CD14-positive monocyte (primary cell): ENCODE data around the gene DYNLT1. TPM values are rescaled to one million over a fixed set of nuclear protein-coding genes. Genes with fewer than 3 reads are reported as not detected.

Experiments
- DNase-seq, 3 donors: peaks; one replicate each; pipeline ENCODE4 v3.0.0-alpha.2; 2011 to 2022
- H2AFZ ChIP-seq: 2 replicates; pipeline ENCODE4 v1.6.0; 2012; ENCODE audit warnings: mild to moderate bottlenecking, low read depth, low read length, inconsistent platforms; ENCODE audit not compliant: insufficient read depth, poor library complexity, severe bottlenecking
- H3K27ac ChIP-seq, 2 donors: 1 replicate in 1 of 2; 2 replicates in 1 of 2; pipeline ENCODE4 v1.5.1; 2012 to 2013; ENCODE audit warnings: low read length in 2 of 2, control low read depth in 1 of 2, inconsistent platforms in 1 of 2, low read depth in 1 of 2, mild to moderate bottlenecking in 1 of 2
- H3K27me3 ChIP-seq, 2 donors: one replicate each; pipeline versions ENCODE4 v1.6.0 to v1.6.1; 2011 to 2013; ENCODE audit warnings: low read length in 2 of 2; ENCODE audit not compliant: control insufficient read depth in 2 of 2, insufficient read depth in 2 of 2
- H3K36me3 ChIP-seq, 2 donors: replicated peaks in 1 of 2; 1 replicate in 1 of 2; 2 replicates in 1 of 2; pipeline versions ENCODE4 v1.5.1 to v1.6.1; 2012 to 2013; ENCODE audit warnings: low read length in 2 of 2, control low read depth in 1 of 2, inconsistent platforms in 1 of 2, mild to moderate bottlenecking in 1 of 2; ENCODE audit not compliant: insufficient read depth in 2 of 2, control insufficient read depth in 1 of 2
- H3K4me1 ChIP-seq, 2 donors: 1 replicate in 1 of 2; 2 replicates in 1 of 2; pipeline versions ENCODE4 v1.5.1 to v1.6.1; 2012 to 2013; ENCODE audit warnings: low read length in 2 of 2, control low read depth in 1 of 2, inconsistent platforms in 1 of 2, mild to moderate bottlenecking in 1 of 2, moderate library complexity in 1 of 2; ENCODE audit not compliant: insufficient read depth in 2 of 2, control insufficient read depth in 1 of 2
- H3K4me2 ChIP-seq: replicated peaks from 2 replicates; pipeline ENCODE3; 2012; ENCODE audit warnings: low read length, moderate library complexity, mild to moderate bottlenecking; ENCODE audit not compliant: poor library complexity, severe bottlenecking; ENCODE audit errors: extremely low read depth
- H3K4me3 ChIP-seq, 3 experiments: fragments of 200-600 bp in 1 of 3; sonication (generic) in 1 of 3; replicated peaks in 1 of 3; 1 replicate in 2 of 3; 2 replicates in 1 of 3; pipeline ENCODE4 v1.5.1; 2011 to 2013; ENCODE audit warnings: low read length in 3 of 3, mild to moderate bottlenecking in 3 of 3, control low read depth in 2 of 3, low read depth in 2 of 3, inconsistent platforms in 1 of 3, moderate library complexity in 1 of 3
- H3K79me2 ChIP-seq: 2 replicates; pipeline ENCODE4 v1.6.0; 2012; ENCODE audit warnings: mild to moderate bottlenecking, control low read depth, inconsistent platforms, low read length, moderate library complexity; ENCODE audit not compliant: insufficient read depth
- H3K9ac ChIP-seq: 2 replicates; pipeline ENCODE4 v1.6.0; 2017; ENCODE audit warnings: low read length, mild to moderate bottlenecking; ENCODE audit not compliant: insufficient read depth, poor library complexity, severe bottlenecking
- H3K9me3 ChIP-seq, 2 donors: replicated peaks in 1 of 2; 1 replicate in 1 of 2; 2 replicates in 1 of 2; pipeline versions ENCODE4 v1.5.1 to v1.6.1; 2012 to 2013; ENCODE audit warnings: low read length in 2 of 2, control low read depth in 1 of 2; ENCODE audit not compliant: control insufficient read depth in 1 of 2, insufficient read depth in 1 of 2
- H4K20me1 ChIP-seq: 2 replicates; pipeline ENCODE4 v1.6.0; 2012; ENCODE audit warnings: mild to moderate bottlenecking, low read length, control low read depth, moderate library complexity; ENCODE audit not compliant: insufficient read depth
- H3K27ac Mint-ChIP-seq, 7 donors: one replicate each; pipeline ENCODE4 v1.8.0; 2020; ENCODE audit warnings: mild to moderate bottlenecking in 7 of 7, mixed read lengths in 7 of 7, moderate library complexity in 6 of 7, inconsistent platforms in 2 of 7
- H3K27me3 Mint-ChIP-seq, 3 donors: one replicate each; pipeline ENCODE4 v1.8.0; 2021 to 2022; ENCODE audit warnings: low read depth in 3 of 3, mild to moderate bottlenecking in 3 of 3, mixed read lengths in 3 of 3, moderate library complexity in 3 of 3, inconsistent platforms in 1 of 3
- H3K36me3 Mint-ChIP-seq, 2 donors: one replicate each; pipeline ENCODE4 v1.8.0; 2020; ENCODE audit warnings: mixed read lengths in 2 of 2, inconsistent platforms in 1 of 2, mild to moderate bottlenecking in 1 of 2
- H3K4me1 Mint-ChIP-seq: one replicate; pipeline ENCODE4 v1.8.0; 2020; ENCODE audit warnings: mild to moderate bottlenecking, mixed read lengths
- H3K4me3 Mint-ChIP-seq, 2 donors: one replicate each; pipeline ENCODE4 v1.8.0; 2020; ENCODE audit warnings: mild to moderate bottlenecking in 2 of 2, mixed read lengths in 2 of 2, moderate library complexity in 1 of 2
- H3K9me3 Mint-ChIP-seq, 7 donors: one replicate each; pipeline ENCODE4 v1.8.0; 2020 to 2022; ENCODE audit warnings: mixed read lengths in 7 of 7, mild to moderate bottlenecking in 6 of 7, moderate library complexity in 6 of 7, inconsistent platforms in 2 of 7
- CTCF ChIP-seq: fragments of 200-600 bp; IDR thresholded peaks from one replicate; pipeline ENCODE4 v1.8.0; 2022; ENCODE audit warnings: antibody characterized with exemption, mild to moderate bottlenecking
- WGBS: methylation state at CpG from one replicate; pipeline ENCODE4 v1.1.5; 2013; ENCODE audit warnings: missing lambda C conversion rate; ENCODE audit not compliant: insufficient coverage; 5-methylcytosine and 5-hydroxymethylcytosine counted together
- intact Hi-C, 2 donors: fragments of 100-400 bp; cut with micrococcal nuclease; formaldehyde crosslinking; loops; one replicate each; pipeline versions ENCODE4 v1.15.0 to v1.15.1; 2023
- polyA plus RNA-seq, 3 donors: library from polyadenylated mRNA; depleted of rRNA in 1 of 3; unstranded in 2 of 3; stranded (reverse) in 1 of 3; fragments of 300-500 nt in 2 of 3; fragments of >200 nt in 1 of 3; fragmentation: Illumina TruSeq in 2 of 3; gene quantifications; 1 replicate in 2 of 3; 2 replicates in 1 of 3; pipeline ENCODE4 v1.2.3, GENCODE V29; 2012 to 2021

Gene DYNLT1
- polyA plus RNA-seq, 3 donors = 248 to 287 (median 286) TPM

- Histone ChIP-seq H4K20me1 (no peaks in the 10 kb centered on the region), H3K4me3 (peak overlapping the region in 1 of 3 experiments; percentile 56), H2AFZ (peak overlapping the region; percentile 62), H3K79me2 (no peaks in the 10 kb centered on the region), H3K4me1 (peaks cover 25 to 40% of the 10 kb centered on the region in 2 donors), H3K27me3 (no peaks in the 10 kb centered on the region), H3K36me3 (peaks cover 3 to 18% of the 10 kb centered on the region in 2 donors), H3K9ac (peak overlapping the region; percentile 23), H3K27ac (peak overlapping the region; percentile 66 to 90), H3K9me3 (no peaks in the 10 kb centered on the region), H3K4me2 (peak overlapping the region; percentile 60)
- H3K36me3 Mint-ChIP-seq = peaks cover 37 to 42% of the 10 kb centered on the region in 2 donors
- H3K9me3 Mint-ChIP-seq = peaks cover 0 to 3% (median 0%) of the 10 kb centered on the region in 7 donors
- H3K4me1 Mint-ChIP-seq = peaks cover 41% of the 10 kb centered on the region
- DNase-seq = no peak
- TF ChIP-seq CTCF = no peak
- peaks cover 0 to 2% (median 1%) of the 10 kb centered on the region in 3 donors for H3K27me3 Mint-ChIP-seq
- peak overlapping the region in 6 of 7 donors; percentile 84 to 95 (median 91) for H3K27ac Mint-ChIP-seq
- 62% methylated on average over 3 of the region's 4 CpGs for WGBS
- intact Hi-C loops = loop anchor here in 1 of 2 donors (5.0 kb wide), 1 partner anchor 44 kb away; the partner anchor contains the start of gene DYNLT1
- H3K4me3 Mint-ChIP-seq = peak overlapping the region in 1 of 2 donors; percentile 76
These were observed 41.8 kb upstream of the DYNLT1 start for GRCh38 chr6:158686311-158686710.

- Histone ChIP-seq H3K27me3 (no peaks in the 10 kb centered on the region), H3K79me2 (no peaks in the 10 kb centered on the region), H3K27ac (no peak overlapping the region), H3K4me3 (no peak overlapping the region), H3K36me3 (peaks cover 3 to 18% of the 10 kb centered on the region in 2 donors), H3K9ac (no peak overlapping the region), H2AFZ (no peak overlapping the region), H3K4me1 (peaks cover 23 to 27% of the 10 kb centered on the region in 2 donors), H4K20me1 (no peaks in the 10 kb centered on the region), H3K4me2 (no peak overlapping the region), H3K9me3 (no peaks in the 10 kb centered on the region)
- Mint-ChIP-seq H3K27ac (peak overlapping the region in 2 of 7 donors; percentile 30 to 33), H3K36me3 (peaks cover 39 to 54% of the 10 kb centered on the region in 2 donors), H3K27me3 (peaks cover 0 to 2% (median 1%) of the 10 kb centered on the region in 3 donors), H3K9me3 (peaks cover 0 to 3% (median 0%) of the 10 kb centered on the region in 7 donors), H3K4me3 (no peak overlapping the region), H3K4me1 (peaks cover 32% of the 10 kb centered on the region)
- TF ChIP-seq CTCF = no peak
- intact Hi-C loops = loop anchor here in 1 of 2 donors (5.0 kb wide), 1 partner anchor 43 kb away; the partner anchor contains the start of gene DYNLT1
- no peak for DNase-seq
- no CpG with 5 or more reads among the region's 5 CpGs for WGBS
These were observed 40.3 kb upstream of the DYNLT1 start for GRCh38 chr6:158684745-158685324.
